PC-3 (cell line): Measurements from ENCODE around the gene HDAC9.

Experiments
- EZH2 ChIP-seq: fragments of 300-600 bp; sonication (generic); IDR thresholded peaks from one replicate; pipeline ENCODE4 v1.6.1; 2017; ENCODE audit warnings: antibody characterized with exemption, mild to moderate bottlenecking, low read length; ENCODE audit not compliant: unreplicated experiment
- EZH2phosphoT487 ChIP-seq: fragments of 300-600 bp; sonication (generic); IDR thresholded peaks from 2 replicates; pipeline ENCODE4 v1.6.1; 2018; ENCODE audit warnings: mild to moderate bottlenecking, antibody characterized with exemption, low read length, borderline replicate concordance
- TF ChIP-seq, protein P1 (sequence below): fragments of 300-600 bp; sonication (generic); conservative IDR thresholded peaks from 2 replicates; pipeline ENCODE4 v1.5.1; 2017; ENCODE audit warnings: antibody characterized with exemption, low read depth, mild to moderate bottlenecking, low read length

DNA sequence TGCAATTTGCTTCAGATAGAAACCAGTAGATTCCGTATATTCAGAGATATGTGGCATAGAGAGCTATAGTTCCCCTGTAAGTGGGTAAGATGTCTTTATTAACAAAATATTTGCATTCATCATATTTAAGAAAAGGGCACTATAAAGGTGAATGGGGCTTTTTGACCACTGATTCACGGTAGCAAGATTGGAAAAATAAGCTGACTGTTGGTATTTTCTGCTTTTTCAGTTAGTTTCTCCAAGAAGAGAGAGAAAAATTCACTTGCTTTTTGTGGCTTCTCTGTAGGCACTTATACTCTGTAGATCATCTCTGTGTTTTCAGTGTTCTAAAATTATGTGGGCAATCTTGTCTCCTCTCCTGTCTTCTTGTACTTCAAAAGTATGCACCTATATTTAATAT lies 376.8 kb downstream of the HDAC9 start:
- TF ChIP-seq EZH2 (no peak), EZH2phosphoT487 (no peak)
- TF ChIP-seq, protein P1, sequence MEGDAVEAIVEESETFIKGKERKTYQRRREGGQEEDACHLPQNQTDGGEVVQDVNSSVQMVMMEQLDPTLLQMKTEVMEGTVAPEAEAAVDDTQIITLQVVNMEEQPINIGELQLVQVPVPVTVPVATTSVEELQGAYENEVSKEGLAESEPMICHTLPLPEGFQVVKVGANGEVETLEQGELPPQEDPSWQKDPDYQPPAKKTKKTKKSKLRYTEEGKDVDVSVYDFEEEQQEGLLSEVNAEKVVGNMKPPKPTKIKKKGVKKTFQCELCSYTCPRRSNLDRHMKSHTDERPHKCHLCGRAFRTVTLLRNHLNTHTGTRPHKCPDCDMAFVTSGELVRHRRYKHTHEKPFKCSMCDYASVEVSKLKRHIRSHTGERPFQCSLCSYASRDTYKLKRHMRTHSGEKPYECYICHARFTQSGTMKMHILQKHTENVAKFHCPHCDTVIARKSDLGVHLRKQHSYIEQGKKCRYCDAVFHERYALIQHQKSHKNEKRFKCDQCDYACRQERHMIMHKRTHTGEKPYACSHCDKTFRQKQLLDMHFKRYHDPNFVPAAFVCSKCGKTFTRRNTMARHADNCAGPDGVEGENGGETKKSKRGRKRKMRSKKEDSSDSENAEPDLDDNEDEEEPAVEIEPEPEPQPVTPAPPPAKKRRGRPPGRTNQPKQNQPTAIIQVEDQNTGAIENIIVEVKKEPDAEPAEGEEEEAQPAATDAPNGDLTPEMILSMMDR = no peak
